Measurements from ENCODE around the gene MYO3B. TPM values are rescaled to one million over a fixed set of nuclear protein-coding genes. Genes with fewer than 3 reads are reported as not detected.
"Not testable (repeated sequence)": the region's sequence is repeated elsewhere in the genome, so short reads cannot be mapped to it uniquely, and the experiment has no call there.

The MYO3B gene
- total RNA-seq, 1 donor from 2014 or later: 14.1 TPM

GRCh38 chr2:170213281-170213625 is 35.3 kb downstream of the MYO3B start:
- not testable (repeated sequence) for DNase-seq (ENCODE audit: low spot score)

DNA sequence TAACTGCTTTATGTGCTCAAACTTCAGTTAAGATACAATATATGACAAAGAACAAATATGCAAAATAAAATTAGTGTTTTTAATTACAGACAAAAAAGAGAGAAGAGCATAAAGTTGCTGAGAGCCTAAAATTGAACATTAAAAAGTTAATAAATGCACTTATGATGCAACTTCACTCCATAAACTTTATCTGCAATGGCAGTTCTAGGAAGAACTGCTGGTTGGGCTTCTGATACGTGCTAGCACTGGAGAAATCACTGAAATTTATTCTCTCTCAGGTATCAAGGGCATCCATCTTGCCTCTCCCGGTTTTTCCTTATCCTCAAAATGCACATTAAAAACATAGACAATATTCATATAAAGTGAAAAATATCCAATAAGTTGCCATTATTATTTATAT is 35.7 kb downstream of the MYO3B start:
- DNase-seq (ENCODE audit: low spot score): no peak

- DNase-seq (ENCODE audit: low spot score): no peak
Observed at GRCh38 chr2:170214309-170214948, 36.5 kb downstream of the MYO3B start.

- no peak for DNase-seq (ENCODE audit: low spot score)
Observed at GRCh38 chr2:170215021-170215420, 37.1 kb downstream of the MYO3B start.

DNA sequence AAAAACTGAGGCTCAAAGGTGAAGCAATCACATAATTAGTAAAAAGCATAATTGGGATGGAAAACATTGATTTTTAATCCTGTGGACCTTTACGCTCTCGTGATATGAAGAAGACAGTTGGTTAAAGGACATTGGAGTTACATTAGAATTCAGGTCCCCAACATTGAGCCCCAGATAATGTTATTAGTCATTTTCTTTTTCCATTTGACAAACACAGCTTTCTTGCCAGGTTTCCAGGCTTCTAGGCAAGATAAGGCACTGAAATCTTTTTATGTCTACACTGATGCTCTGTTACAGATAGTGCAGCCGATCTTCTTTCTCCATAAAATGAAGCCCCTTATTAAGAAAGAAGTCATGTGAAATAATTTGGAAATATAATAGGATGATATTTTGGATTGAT is 38.5 kb downstream of the MYO3B start:
- DNase-seq (ENCODE audit: low spot score): no peak

DNA sequence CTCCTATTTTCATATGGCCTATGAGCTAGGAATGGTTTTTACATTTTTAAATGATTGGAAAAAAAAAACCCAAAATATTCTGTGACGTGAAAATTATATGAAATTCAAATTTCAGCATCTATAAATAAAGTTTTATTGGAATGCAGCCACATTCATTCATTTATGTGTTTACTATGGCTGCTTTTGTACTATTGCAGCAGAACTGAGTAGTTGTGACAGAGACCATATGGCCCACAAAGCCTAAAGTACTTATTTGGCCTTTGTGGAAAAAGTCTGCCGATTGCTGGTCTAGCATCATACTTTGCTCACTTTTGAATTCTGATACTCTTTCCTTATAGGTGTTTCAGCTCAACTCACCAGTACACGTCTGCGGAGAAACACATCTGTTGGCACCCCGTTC is 39.0 kb downstream of the MYO3B start:
- no peak for DNase-seq (ENCODE audit: low spot score)

GRCh38 chr2:170217778-170218251 is 39.9 kb downstream of the MYO3B start:
- DNase-seq (ENCODE audit: low spot score): no peak

GRCh38 chr2:170218456-170218855 is 40.5 kb downstream of the MYO3B start:
- DNase-seq (ENCODE audit: low spot score): no peak

DNA sequence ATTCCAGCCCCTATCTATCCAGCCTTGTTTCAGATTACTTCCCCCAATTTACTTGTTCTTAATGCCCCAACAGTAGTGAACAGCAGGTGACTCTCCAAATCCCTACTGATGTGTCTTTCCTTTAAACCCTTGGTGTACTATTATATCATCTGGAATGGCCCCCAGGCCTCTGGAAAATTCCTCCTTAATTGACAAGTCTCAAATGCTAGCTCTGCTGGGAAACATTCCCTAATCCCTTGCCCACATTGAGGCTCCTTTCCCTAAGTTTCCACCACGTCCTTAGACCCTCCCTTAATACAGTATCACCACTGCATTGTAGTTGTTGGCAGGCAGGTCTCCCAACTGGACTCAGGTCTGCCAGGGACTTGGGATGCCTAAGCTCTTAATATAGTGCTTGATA is 41.0 kb downstream of the MYO3B start:
- DNase-seq (ENCODE audit: low spot score): no peak

DNA sequence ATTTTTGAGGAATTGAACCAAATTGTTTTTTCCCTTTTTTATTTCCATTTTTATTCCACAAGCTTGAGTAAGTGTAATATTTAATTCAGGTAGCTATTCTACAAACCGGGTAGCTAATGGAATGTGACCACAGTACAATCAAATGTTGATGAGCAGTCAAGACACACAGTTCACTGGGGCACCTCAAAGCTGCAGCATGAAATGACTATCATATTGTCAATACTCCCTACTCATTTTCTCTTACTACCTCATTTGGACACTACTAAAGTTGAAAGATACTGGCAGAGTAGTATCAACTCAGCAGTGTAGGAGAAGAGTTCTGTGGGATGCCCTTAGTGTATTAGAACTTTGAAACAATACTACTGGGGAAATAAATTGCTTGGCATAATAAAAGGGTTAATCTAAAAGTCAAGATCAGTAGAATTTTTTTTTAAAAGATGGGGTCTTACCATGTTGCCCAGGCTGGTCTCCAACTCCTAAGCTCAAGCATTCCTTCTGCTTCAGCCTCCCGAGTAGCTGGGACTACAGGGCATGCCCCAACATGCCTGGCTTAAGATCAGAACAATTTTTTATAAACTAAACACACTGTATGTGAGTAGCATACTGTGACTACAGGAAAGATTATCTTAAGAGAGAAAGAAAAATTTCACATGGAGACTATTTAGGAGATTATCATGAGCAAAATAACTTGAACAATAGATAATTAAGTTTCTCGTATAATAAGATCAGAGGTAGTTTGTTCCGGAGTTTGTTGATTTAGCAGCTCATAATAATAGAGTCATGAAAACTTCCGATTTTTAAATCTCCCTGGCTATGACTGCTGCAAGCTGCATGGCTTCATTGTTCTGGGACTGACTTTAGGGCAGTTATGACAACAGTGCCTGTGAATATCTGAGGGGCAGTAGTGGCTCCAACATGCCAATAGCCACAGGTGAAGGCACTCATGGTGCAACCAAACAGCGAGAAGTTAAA is 43.7 kb downstream of the MYO3B start:
- no peak for DNase-seq (ENCODE audit: low spot score)

GRCh38 chr2:170222298-170222697 is 44.4 kb downstream of the MYO3B start:
- DNase-seq (ENCODE audit: low spot score): no peak

DNA sequence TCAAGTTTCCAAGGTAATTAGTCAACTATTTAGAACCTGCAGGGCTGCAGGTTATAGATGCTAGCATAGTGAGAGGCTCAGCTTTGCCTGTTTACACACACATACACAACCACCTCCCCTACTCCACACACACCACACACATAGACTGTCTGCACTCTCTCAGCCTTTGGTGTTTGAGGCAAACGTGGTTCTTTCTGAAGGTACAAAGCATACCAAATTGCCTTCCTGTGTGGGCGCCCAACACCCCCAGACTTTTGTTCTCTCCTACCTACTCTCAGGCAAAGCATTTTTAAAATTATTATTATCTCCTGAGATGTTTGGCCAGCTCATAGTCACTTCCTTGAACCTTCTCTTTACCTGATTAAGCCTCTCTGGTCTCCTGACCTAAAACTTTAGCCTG is 44.9 kb downstream of the MYO3B start:
- no peak for DNase-seq (ENCODE audit: low spot score)

DNA sequence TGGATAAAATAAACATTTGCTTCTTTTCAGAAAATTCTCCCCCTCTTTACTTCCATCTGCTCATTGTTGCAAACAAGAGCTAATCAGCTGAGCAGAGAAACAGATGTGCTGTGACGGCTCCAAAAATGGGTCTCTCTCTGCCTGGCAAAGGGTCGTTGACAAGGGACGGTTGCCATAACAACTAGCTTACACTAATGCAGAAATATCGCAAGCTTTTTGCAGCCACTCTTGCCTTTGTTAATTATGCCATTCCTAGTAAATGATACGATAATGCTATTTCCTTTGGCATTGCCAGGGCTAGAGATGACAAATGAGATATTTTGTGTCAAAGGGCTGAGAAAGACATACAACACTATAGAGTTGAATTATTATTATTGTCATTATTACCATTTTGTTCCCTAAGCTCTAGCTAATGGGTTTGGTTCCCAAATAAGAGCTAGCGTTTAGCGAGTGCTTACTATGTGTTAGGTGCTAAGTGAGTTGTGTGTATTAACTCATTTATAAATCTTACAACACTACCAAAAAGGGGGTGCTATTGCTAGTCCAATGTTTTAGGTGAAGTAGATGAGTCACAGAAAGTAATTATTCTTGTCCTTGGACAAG is 46.8 kb downstream of the MYO3B start:
- DNase-seq (ENCODE audit: low spot score): no peak

DNA sequence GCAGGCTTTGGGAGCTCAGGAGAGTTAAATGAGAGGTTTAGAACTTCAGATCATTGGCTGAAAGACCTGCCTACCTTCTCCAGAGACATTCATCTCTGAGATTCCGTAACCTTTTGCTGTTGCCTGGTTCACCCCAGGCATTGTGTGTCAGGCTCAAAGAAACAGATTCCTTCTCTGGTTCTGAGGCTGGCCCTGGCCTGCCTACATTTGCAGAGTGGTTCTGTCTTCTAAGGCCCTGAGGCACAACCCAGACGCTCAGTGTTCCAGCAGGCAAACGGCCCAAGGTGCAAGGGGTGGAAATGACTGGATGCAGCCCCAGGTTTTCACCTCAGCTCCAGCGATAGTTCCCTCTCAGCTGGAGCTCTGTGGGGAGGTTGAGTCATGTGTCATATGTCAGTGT is 48.3 kb downstream of the MYO3B start:
- no peak for DNase-seq (ENCODE audit: low spot score)

DNA sequence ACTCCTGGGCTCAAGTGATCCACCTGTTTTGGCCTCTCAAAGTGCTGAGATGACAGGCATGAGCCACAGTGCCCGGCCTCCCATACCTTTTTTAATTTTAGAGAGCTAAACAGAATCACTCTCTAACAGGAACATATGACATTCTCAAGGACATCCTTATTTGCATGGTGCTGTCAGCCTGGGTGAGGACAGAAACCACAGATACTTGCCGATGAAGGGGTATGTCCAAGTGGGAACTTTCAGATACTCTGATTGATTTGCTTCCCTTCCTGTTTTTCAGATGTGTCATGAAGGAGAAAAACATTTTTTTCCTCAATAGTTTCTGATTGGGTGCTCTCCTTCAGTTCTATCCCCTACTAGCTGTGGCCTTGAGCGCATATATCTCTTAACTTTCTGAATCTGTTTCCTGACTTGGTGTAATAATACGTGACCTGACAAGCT is 49.6 kb downstream of the MYO3B start:
- no peak for DNase-seq (ENCODE audit: low spot score)

GRCh38 chr2:170227951-170228350 is 50.0 kb downstream of the MYO3B start:
- DNase-seq (ENCODE audit: low spot score): no peak

DNA sequence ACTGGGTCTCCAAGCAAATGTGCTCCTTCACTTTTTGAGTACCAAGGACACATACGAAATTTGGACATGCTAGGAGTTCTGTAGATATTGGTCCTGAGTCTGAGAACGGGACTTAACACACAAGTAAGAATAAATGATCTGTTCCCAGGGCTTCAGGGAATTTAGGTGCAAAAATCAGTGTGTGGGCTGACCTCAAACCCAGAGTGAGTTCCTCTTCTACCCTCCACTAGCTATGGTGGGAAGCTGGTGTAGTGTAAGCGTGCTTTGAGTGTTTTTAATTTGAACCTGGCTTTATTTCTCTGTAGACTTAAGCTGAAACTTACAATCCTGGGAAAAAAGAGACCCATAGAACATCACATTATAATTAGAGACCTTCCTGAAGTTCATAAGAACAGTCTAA is 50.5 kb downstream of the MYO3B start:
- no peak for DNase-seq (ENCODE audit: low spot score)

- DNase-seq (ENCODE audit: low spot score): no peak
Observed at GRCh38 chr2:170229125-170229524, 51.2 kb downstream of the MYO3B start.

GRCh38 chr2:170229744-170230143 is 51.8 kb downstream of the MYO3B start:
- DNase-seq (ENCODE audit: low spot score): no peak

GRCh38 chr2:170235860-170236679 is 58.1 kb downstream of the MYO3B start:
- no peak for DNase-seq (ENCODE audit: low spot score)

DNA sequence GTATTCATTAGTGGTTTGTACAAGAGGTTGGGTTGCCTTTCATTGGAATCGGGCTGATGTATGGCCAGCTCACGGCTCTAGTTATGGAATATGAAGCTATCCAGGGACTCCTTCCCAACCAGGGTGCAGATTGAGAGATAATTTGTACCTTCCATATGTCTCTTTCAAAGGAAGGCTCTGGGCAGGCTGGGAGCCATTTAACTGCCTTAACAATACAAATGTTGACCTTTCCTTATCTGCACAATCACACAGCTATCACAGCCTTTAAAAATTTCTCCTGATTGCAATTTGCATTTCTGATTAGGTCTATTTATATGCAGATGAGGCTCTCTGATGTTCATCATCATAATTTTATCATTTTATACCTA is 58.7 kb downstream of the MYO3B start:
- DNase-seq (ENCODE audit: low spot score): no peak

- no peak for DNase-seq (ENCODE audit: low spot score)
Observed at GRCh38 chr2:170237572-170238120, 59.7 kb downstream of the MYO3B start.

Measured in ureter (tissue), 1 donor.